Measurements from ENCODE around the gene PANX2. TPM values are rescaled to one million over a fixed set of nuclear protein-coding genes. Genes with fewer than 3 reads are reported as not detected.

Gene PANX2
- total RNA-seq (ENCODE audit: low replicate concordance) = 0.90 TPM in 2 replicates

DNA sequence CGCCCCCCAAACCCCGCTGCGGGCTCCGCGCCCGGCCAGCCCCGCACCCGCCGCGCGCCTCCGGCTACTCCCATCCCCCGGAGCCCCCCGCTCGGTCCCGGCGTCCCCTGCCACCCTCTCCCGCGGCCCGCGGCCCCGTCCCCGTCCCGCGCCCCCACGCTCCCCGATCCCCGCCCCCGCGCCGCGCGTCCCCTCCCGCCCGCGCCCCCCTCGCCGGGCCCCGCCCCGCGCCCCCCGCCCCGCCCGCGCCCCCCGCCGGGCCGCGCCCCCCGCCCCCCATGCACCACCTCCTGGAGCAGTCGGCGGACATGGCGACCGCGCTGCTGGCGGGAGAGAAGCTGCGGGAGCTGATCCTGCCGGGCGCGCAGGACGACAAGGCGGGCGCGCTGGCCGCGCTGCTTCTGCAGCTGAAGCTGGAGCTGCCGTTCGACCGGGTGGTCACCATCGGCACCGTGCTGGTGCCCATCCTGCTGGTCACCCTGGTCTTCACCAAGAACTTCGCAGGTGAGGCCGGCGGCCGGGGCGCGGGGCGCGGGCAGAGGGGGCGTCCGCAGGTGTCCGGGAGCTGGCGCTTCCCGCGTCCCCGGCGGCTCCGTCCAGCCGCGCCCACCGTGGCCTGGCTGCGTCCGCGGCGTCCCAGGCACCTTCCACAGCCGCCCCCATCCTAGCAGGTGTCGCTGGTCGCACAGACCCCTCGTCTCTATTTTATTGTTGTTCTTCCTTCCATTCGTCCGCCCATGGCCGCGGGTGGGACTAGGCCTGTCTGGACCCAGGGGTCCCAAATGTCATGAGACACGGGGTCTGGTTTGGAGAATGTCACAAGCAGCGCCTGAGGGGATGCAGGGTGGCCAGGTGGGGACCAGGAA, at the start of gene PANX2:
Gene PANX2, plus strand, starts transcription at position 279 of the 866 bp plus-strand sequence. Its CDS starts 0 bp downstream, at position 279.
- no peak for TF ChIP-seq CTCF (IDR thresholded peaks at IDR 0.05; ENCODE audit: insufficient read depth, low read length)
- H3K4me3 ChIP-seq (ENCODE audit: low read depth, low read length) = peak within 1 kb of the TSS; percentile 65
- DNase-seq (ENCODE audit: low read depth) = no peak

DNA sequence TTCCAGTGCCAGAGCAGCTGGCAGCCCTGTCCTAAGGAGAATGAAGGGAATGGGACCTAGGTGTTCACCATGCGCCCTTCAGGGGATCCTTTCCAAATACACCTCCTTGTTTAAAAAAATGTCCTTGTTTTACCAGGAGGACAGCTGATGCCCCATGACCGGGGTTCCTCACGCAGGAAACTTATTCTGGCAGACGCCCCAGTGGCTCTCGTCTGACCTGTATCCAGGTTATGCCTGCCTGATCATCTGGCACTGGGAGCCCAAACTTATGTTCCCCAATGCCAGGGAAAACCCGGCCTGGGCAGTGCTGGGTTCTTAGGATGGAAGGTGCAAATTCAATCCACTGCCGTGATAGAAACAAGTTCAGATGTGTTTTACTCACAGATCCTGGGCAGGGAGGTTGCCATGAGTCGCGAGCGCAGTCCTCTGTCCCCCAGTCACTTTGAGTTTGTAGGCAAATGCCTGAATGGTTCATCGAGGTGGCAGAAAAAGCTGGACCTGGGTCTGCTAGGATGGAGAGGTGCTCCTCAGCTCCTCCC, 49.3 kb upstream of the PANX2 start:
- no peak for TF ChIP-seq CTCF (IDR thresholded peaks at IDR 0.05; ENCODE audit: insufficient read depth, low read length)
- no peak overlapping the region for H3K4me3 ChIP-seq (ENCODE audit: low read depth, low read length)

GRCh38 chr22:50123119-50123518, 47.4 kb upstream of the PANX2 start:
- no peak overlapping the region for H3K4me3 ChIP-seq (ENCODE audit: low read depth, low read length)
- no peak for DNase-seq (ENCODE audit: low read depth)
- no peak for TF ChIP-seq CTCF (IDR thresholded peaks at IDR 0.05; ENCODE audit: insufficient read depth, low read length)

More for the DNA sequence above, 49.3 kb upstream of the PANX2 start:
- no peak for DNase-seq (ENCODE audit: low read depth)

DNA sequence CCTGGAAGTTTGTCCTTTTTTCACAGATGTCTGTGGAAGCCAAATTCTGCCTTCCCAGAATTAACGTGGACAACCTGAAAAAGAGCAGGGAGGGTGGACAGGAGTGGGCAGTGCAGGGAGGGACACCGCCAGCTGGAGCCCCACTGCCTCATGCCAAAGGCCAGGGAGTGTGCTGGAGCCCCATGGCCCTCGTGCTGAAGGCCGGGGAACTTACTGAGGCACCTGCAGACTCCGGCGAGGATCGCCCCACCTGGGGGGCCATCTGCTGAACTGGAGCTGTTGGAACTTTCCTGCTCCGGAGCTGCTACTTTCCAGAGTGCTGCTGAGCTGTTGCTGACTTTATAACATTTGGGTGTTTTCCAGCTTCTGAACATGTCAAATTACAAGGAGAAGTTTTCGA, 45.5 kb upstream of the PANX2 start:
- no peak for DNase-seq (ENCODE audit: low read depth)
- H3K4me3 ChIP-seq (ENCODE audit: low read depth, low read length) = no peak overlapping the region
- TF ChIP-seq CTCF (IDR thresholded peaks at IDR 0.05; ENCODE audit: insufficient read depth, low read length) = no peak

DNA sequence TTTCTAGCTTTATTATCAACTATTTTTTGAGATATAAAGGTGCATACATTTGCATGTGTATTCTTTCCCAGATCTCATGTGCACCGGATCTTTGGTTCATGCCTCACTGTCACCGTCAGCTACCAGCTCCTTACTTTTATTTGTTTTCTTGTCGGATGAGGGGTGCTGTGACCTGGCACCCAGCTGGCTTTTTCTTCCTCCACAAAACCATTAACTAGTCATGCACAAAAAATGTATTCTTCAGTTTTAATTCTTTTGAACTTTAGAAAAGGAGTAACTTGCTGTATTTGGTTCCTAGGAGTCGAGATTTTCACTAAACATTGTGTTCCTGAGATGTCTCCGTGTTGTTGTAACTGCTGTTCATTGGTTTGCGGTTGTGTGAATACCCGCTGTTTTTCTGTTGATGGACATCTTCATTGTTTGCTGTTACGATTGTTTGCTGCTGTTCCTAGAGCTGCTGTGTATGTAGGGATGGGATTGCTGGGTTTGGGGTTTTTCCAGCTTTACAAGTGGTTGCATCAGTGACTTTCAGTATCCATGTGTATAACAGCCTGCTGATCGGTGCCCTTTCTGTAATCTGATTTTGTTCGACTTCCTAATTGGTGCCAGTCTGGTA, 41.3 kb upstream of the PANX2 start:
- DNase-seq (ENCODE audit: low read depth) = peak; percentile 68
- H3K4me3 ChIP-seq (ENCODE audit: low read depth, low read length) = no peak overlapping the region
- no peak for TF ChIP-seq CTCF (IDR thresholded peaks at IDR 0.05; ENCODE audit: insufficient read depth, low read length)

DNA sequence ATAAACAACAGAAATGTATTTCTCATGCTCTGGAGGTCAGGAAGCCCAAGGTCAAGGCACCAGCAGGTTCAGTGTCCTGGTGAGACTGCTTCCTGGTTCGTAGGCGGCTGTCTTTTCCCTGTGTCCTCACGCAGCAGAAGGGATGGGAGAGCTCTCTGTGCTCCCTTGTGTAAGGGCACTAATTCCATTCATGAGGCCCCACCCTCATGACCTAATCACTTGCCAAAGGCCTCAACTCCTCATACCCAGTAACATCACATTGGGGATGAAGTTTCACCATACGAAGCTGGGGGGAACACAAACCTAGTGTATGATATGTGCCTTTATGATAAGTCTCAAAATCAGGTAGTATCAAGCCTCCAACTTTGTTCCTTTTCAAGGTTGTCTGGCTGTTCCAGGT, 38.6 kb upstream of the PANX2 start:
- no peak for TF ChIP-seq CTCF (IDR thresholded peaks at IDR 0.05; ENCODE audit: insufficient read depth, low read length)
- H3K4me3 ChIP-seq (ENCODE audit: low read depth, low read length) = no peak overlapping the region
- DNase-seq (ENCODE audit: low read depth) = no peak

Measured in fibroblast of the aortic adventitia (primary cell).